OCI-LY1 (cell line): ENCODE data around the gene GADD45A.
A peak's percentile ranks its signal among the peaks of the same experiment; 100 is the strongest.

Experiments
- H2AFZ ChIP-seq: fragments of 200-600 bp; sonication (generic), shearing (Covaris generic); 2 replicates; pipeline ENCODE4 v1.6.0; 2014; ENCODE audit warnings: antibody characterized with exemption, mild to moderate bottlenecking, low read length
- H3F3A ChIP-seq: fragments of 200-600 bp; sonication (generic), shearing (Covaris generic); 2 replicates; pipeline ENCODE4 v1.6.0; 2014; ENCODE audit warnings: mild to moderate bottlenecking, antibody characterized with exemption, low read length, moderate library complexity; ENCODE audit not compliant: insufficient read depth
- H3K27ac ChIP-seq: fragments of 200-600 bp; sonication (generic); 2 replicates; pipeline ENCODE4 v1.5.1; 2014; ENCODE audit warnings: low read length, mixed run types, mild to moderate bottlenecking, low read depth; ENCODE audit not compliant: poor library complexity, severe bottlenecking
- H3K27me3 ChIP-seq: fragments of 200-600 bp; sonication (generic); 2 replicates; pipeline ENCODE4 v1.6.0; 2014; ENCODE audit warnings: antibody characterized with exemption, mild to moderate bottlenecking, low read length, moderate library complexity; ENCODE audit not compliant: insufficient read depth
- H3K36me3 ChIP-seq: fragments of 200-600 bp; sonication (generic); 2 replicates; pipeline ENCODE4 v1.6.1; 2014; ENCODE audit warnings: mild to moderate bottlenecking, antibody characterized with exemption, low read length, moderate library complexity, mixed read lengths; ENCODE audit not compliant: insufficient read depth
- H3K4me1 ChIP-seq: fragments of 200-600 bp; sonication (generic); 2 replicates; pipeline ENCODE4 v1.5.1; 2014; ENCODE audit warnings: mild to moderate bottlenecking, low read length, moderate library complexity; ENCODE audit not compliant: insufficient read depth, severe bottlenecking
- H3K4me2 ChIP-seq: fragments of 200-600 bp; sonication (generic), shearing (Covaris generic); 2 replicates; pipeline ENCODE4 v1.6.1; 2014; ENCODE audit warnings: low read length
- H3K4me3 ChIP-seq: fragments of 200-600 bp; sonication (generic); 2 replicates; pipeline ENCODE4 v1.5.1; 2014; ENCODE audit warnings: low read length, low read depth, mild to moderate bottlenecking, mixed read lengths; ENCODE audit not compliant: poor library complexity, severe bottlenecking
- H3K79me2 ChIP-seq: fragments of 200-600 bp; shearing (Covaris generic); 2 replicates; pipeline ENCODE4 v1.6.1; 2016; ENCODE audit warnings: mixed run types, low read length, mixed read lengths; ENCODE audit not compliant: insufficient read depth
- H3K9ac ChIP-seq: fragments of 200-600 bp; sonication (generic), shearing (Covaris generic); 2 replicates; pipeline ENCODE4 v1.6.1; 2014; ENCODE audit warnings: mild to moderate bottlenecking, low read length, mixed read lengths
- H3K9me2 ChIP-seq: fragments of 200-600 bp; sonication (generic), shearing (Covaris generic); 2 replicates; pipeline ENCODE4 v1.6.1; 2014; ENCODE audit warnings: low read depth, mild to moderate bottlenecking, low read length, mixed read lengths
- H3K9me3 ChIP-seq: fragments of 200-600 bp; shearing (Covaris generic); 2 replicates; pipeline ENCODE4 v1.6.1; 2014; ENCODE audit warnings: low read length, mixed read lengths
- H4K20me1 ChIP-seq: fragments of 200-600 bp; sonication (generic), shearing (Covaris generic); 2 replicates; pipeline ENCODE4 v1.6.0; 2016; ENCODE audit warnings: mild to moderate bottlenecking, low read length; ENCODE audit not compliant: insufficient read depth
- CTCF ChIP-seq: fragments of 200-600 bp; sonication (generic), shearing (Covaris generic); IDR thresholded peaks from 2 replicates; pipeline ENCODE4 v1.5.1; 2017; ENCODE audit warnings: mild to moderate bottlenecking, antibody characterized with exemption, low read length, moderate library complexity, mixed read lengths
- EZH2 ChIP-seq: fragments of 200-600 bp; sonication (generic), shearing (Covaris generic); IDR thresholded peaks from 2 replicates; pipeline ENCODE4 v1.8.0; 2017; ENCODE audit warnings: borderline replicate concordance, mixed run types, mild to moderate bottlenecking, antibody characterized with exemption, low read length, moderate library complexity, mixed read lengths

The GADD45A gene

GRCh38 chr1:67666636-67667035 lies 18.4 kb upstream of the GADD45A start:
- Histone ChIP-seq H3K27ac (no peak overlapping the region), H2AFZ (no peak overlapping the region), H3K9me2 (no peaks in the 10 kb centered on the region), H3K4me3 (no peak overlapping the region), H3K27me3 (no peaks in the 10 kb centered on the region), H3K4me2 (no peak overlapping the region), H3K36me3 (no peaks in the 10 kb centered on the region), H3F3A (no peaks in the 10 kb centered on the region), H3K79me2 (no peaks in the 10 kb centered on the region), H4K20me1 (no peaks in the 10 kb centered on the region), H3K9me3 (no peaks in the 10 kb centered on the region), H3K9ac (no peak overlapping the region), H3K4me1 (peaks cover 11% of the 10 kb centered on the region)
- TF ChIP-seq CTCF (no peak), EZH2 (no peak)

- TF ChIP-seq EZH2 (no peak), CTCF (no peak)
- Histone ChIP-seq H3K27me3 (no peaks in the 10 kb centered on the region), H2AFZ (peak overlapping the region; percentile 75), H3K27ac (peak overlapping the region; percentile 18), H3F3A (no peaks in the 10 kb centered on the region), H3K4me2 (peak overlapping the region; percentile 25; the same call in 1 of the 2 replicates), H3K9ac (no peak overlapping the region), H3K9me2 (no peaks in the 10 kb centered on the region), H3K4me3 (no peak overlapping the region), H3K4me1 (peaks cover 16% of the 10 kb centered on the region), H3K9me3 (no peaks in the 10 kb centered on the region), H3K79me2 (no peaks in the 10 kb centered on the region), H3K36me3 (no peaks in the 10 kb centered on the region), H4K20me1 (no peaks in the 10 kb centered on the region)
These were observed 16.3 kb upstream of the GADD45A start for GRCh38 chr1:67668660-67669059.

GRCh38 chr1:67672260-67672803 lies 12.7 kb upstream of the GADD45A start:
- H3K27ac ChIP-seq = no peak overlapping the region
- TF ChIP-seq EZH2 = no peak
- no peak for TF ChIP-seq CTCF
- H4K20me1 ChIP-seq = no peaks in the 10 kb centered on the region

More at GRCh38 chr1:67672260-67672803, 12.7 kb upstream of the GADD45A start:
- Histone ChIP-seq H3K9me3 (no peaks in the 10 kb centered on the region), H3K27me3 (no peaks in the 10 kb centered on the region), H2AFZ (no peak overlapping the region), H3K36me3 (no peaks in the 10 kb centered on the region), H3K9me2 (no peaks in the 10 kb centered on the region), H3F3A (peaks cover 4% of the 10 kb centered on the region), H3K79me2 (no peaks in the 10 kb centered on the region), H3K4me3 (no peak overlapping the region), H3K4me2 (no peak overlapping the region), H3K9ac (no peak overlapping the region), H3K4me1 (peaks cover 52% of the 10 kb centered on the region)
